Left lung (tissue), 10 donors: ENCODE measurements around the gene CYP4A11. TPM values are rescaled to one million over a fixed set of nuclear protein-coding genes. Genes with fewer than 3 reads are reported as not detected.
"Not testable (repeated sequence)": the region's sequence is repeated elsewhere in the genome, so short reads cannot be mapped to it uniquely, and the experiment has no call there.

Source experiments
- ATAC-seq: fragments of 200-7000 bp; cut with Tn5 transposase; one replicate; pipeline ENCODE4 v1.9.1; 2020; ENCODE audit warnings: moderate library complexity
- DNase-seq, 4 donors: peaks; one replicate each; pipeline ENCODE4 v3.0.0-alpha.2; 2013 to 2020
- H3K27ac ChIP-seq, 2 donors: fragments of 200-600 bp; sonication (generic) in 1 of 2; one replicate each; pipeline versions ENCODE4 v1.5.0 to v1.8.0; 2020 to 2021
- H3K27me3 ChIP-seq, 2 donors: fragments of 200-600 bp; sonication (generic) in 1 of 2; one replicate each; pipeline versions ENCODE4 v1.5.0 to v1.8.0; 2020 to 2021
- H3K36me3 ChIP-seq, 2 donors: fragments of 200-600 bp; sonication (generic) in 1 of 2; one replicate each; pipeline versions ENCODE4 v1.5.0 to v1.8.0; 2020 to 2021
- H3K4me1 ChIP-seq, 2 donors: fragments of 200-600 bp; one replicate each; pipeline ENCODE4 v1.8.0; 2021
- H3K4me3 ChIP-seq, 2 donors: fragments of 200-600 bp; sonication (generic) in 1 of 2; one replicate each; pipeline versions ENCODE4 v1.5.0 to v1.8.0; 2020 to 2021; ENCODE audit warnings: mild to moderate bottlenecking in 1 of 2
- H3K9me3 ChIP-seq, 2 donors: fragments of 200-600 bp; sonication (generic) in 1 of 2; one replicate each; pipeline versions ENCODE4 v1.5.0 to v1.8.0; 2020 to 2021
- intact Hi-C, 2 donors: fragments of 100-400 bp; cut with DNase I; formaldehyde crosslinking; loops; one replicate each; pipeline versions ENCODE4 v1.11.2 to v1.14.2; 2022
- polyA plus RNA-seq, 6 donors: library from polyadenylated mRNA; unstranded; fragments of 120-200 nt; gene quantifications; one replicate each; pipeline ENCODE4 v1.2.1, GENCODE V29; 2013; ENCODE audit not compliant: insufficient read length in 6 of 6
- total RNA-seq, 2 donors: library from RNA; stranded (reverse); fragmentation: NEBNext Ultra II Directional; extraction: Animal tissue kit (Norgen Biotek cat#: 25700); gene quantifications; one replicate each; pipeline ENCODE4 v1.2.1, GENCODE V29; 2021
- TF ChIP-seq, protein P1 (sequence below), 2 donors: fragments of 200-600 bp; sonication (generic) in 1 of 2; IDR thresholded peaks; one replicate each; pipeline versions ENCODE4 v1.5.0 to v1.8.0; 2021; ENCODE audit warnings: antibody characterized with exemption in 2 of 2
- donor health status: DM: no; HTN: yes; CAD: no.
- donor health status: DM: no; HTN: no; CAD: no.

Gene CYP4A11
- total and polyA plus RNA-seq, 8 donors: 0.20 to 0.62 (median 0.59) TPM; not detected in 3

DNA sequence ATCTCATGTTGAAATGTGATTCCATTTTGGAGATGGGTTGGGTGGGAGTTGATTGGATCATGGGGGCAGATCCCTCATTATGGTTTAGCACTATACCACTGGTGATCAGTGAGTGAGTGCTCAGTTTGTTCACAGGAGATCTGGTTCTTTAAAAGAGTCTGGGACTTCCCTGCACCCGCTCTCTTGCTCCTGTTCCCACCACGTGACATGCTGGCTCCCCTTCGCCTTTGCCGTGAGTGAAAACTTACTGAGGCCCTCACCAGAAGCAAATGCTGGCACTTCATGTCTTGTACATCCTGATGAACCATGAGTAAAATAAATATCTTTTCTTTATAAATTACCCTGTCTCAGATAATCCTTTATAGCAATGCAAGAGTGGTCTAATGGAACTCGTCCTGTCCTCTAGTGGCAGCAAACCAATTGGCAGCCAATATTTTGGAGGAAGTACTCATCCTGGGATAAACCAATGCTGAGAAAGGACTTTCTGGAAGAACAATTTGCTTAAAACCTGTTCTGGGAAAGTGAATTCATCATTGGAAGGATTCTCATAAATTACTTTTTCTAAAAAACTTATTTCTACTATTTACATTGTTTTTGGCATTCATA is 27.8 kb upstream of the CYP4A11 start:
- Histone ChIP-seq H3K4me1 (no peaks in the 10 kb centered on the region), H3K27me3 (no peaks in the 10 kb centered on the region), H3K36me3 (no peaks in the 10 kb centered on the region), H3K4me3 (no peak overlapping the region), H3K9me3 (no peaks in the 10 kb centered on the region), H3K27ac (no peak overlapping the region)
- intact Hi-C loops: no loop called here
- DNase-seq (no peak), ATAC-seq (no peak)
- TF ChIP-seq, protein P1, sequence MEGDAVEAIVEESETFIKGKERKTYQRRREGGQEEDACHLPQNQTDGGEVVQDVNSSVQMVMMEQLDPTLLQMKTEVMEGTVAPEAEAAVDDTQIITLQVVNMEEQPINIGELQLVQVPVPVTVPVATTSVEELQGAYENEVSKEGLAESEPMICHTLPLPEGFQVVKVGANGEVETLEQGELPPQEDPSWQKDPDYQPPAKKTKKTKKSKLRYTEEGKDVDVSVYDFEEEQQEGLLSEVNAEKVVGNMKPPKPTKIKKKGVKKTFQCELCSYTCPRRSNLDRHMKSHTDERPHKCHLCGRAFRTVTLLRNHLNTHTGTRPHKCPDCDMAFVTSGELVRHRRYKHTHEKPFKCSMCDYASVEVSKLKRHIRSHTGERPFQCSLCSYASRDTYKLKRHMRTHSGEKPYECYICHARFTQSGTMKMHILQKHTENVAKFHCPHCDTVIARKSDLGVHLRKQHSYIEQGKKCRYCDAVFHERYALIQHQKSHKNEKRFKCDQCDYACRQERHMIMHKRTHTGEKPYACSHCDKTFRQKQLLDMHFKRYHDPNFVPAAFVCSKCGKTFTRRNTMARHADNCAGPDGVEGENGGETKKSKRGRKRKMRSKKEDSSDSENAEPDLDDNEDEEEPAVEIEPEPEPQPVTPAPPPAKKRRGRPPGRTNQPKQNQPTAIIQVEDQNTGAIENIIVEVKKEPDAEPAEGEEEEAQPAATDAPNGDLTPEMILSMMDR (IDR thresholded peaks at IDR 0.05): no peak

- H3K27ac ChIP-seq, H3K4me3 ChIP-seq, ATAC-seq, intact Hi-C loops, H3K36me3 ChIP-seq, H3K9me3 ChIP-seq, H3K4me1 ChIP-seq, DNase-seq, H3K27me3 ChIP-seq: not testable (repeated sequence)
Observed at GRCh38 chr1:46962272-46962671, 21.0 kb upstream of the CYP4A11 start.

GRCh38 chr1:46961066-46961758 is 19.9 kb upstream of the CYP4A11 start:
- Histone ChIP-seq H3K27me3 (no peaks in the 10 kb centered on the region), H3K36me3 (no peaks in the 10 kb centered on the region), H3K9me3 (no peaks in the 10 kb centered on the region), H3K4me1 (no peaks in the 10 kb centered on the region), H3K4me3 (no peak overlapping the region), H3K27ac (no peak overlapping the region)
- no peak for ATAC-seq
- intact Hi-C loops: no loop called here
- TF ChIP-seq, protein P1 (IDR thresholded peaks at IDR 0.05): no peak
- DNase-seq: no peak

DNA sequence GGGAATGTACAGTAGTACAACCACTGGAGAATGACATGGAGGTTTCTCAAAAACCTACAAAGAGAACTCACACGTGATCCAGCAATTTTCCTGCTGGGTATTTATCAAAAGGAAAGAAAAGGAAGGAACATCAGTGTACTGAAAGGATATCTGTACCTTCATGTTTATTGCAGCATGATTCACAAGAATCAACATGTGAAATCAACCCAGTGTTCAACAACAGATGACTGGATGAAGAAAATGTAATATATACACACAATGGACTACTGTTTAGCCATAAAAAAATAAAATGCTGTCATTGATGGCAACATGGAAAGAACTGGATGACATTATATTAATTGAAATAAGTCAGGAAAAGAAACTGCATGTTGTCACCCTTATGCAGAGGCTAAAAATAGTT is 19.0 kb upstream of the CYP4A11 start:
- TF ChIP-seq, protein P1 (IDR thresholded peaks at IDR 0.05): no peak
- intact Hi-C loops: no loop called here
- H3K27ac ChIP-seq: no peak overlapping the region
- no peak for DNase-seq
- no peak overlapping the region for H3K4me3 ChIP-seq
- no peak for ATAC-seq
- no peaks in the 10 kb centered on the region for H3K27me3 ChIP-seq
- no peaks in the 10 kb centered on the region for H3K9me3 ChIP-seq
- no peaks in the 10 kb centered on the region for H3K36me3 ChIP-seq
- no peaks in the 10 kb centered on the region for H3K4me1 ChIP-seq

GRCh38 chr1:46955116-46955515 is 13.8 kb upstream of the CYP4A11 start:
- H3K27ac ChIP-seq, H3K9me3 ChIP-seq, H3K27me3 ChIP-seq, ATAC-seq, H3K4me1 ChIP-seq, DNase-seq, H3K4me3 ChIP-seq, intact Hi-C loops, H3K36me3 ChIP-seq: not testable (repeated sequence)

GRCh38 chr1:46953847-46954246 is 12.6 kb upstream of the CYP4A11 start:
- H3K4me1 ChIP-seq, H3K27me3 ChIP-seq, H3K4me3 ChIP-seq, ATAC-seq, H3K36me3 ChIP-seq, intact Hi-C loops, DNase-seq, H3K27ac ChIP-seq, H3K9me3 ChIP-seq: not testable (repeated sequence)

- intact Hi-C loops, H3K36me3 ChIP-seq: not testable (repeated sequence)
Observed at GRCh38 chr1:46949417-46949666, 8.1 kb upstream of the CYP4A11 start.

More at GRCh38 chr1:46949417-46949666, 8.1 kb upstream of the CYP4A11 start:
- not testable (repeated sequence) for H3K27me3 ChIP-seq, H3K4me3 ChIP-seq, ATAC-seq, H3K4me1 ChIP-seq, DNase-seq, H3K27ac ChIP-seq, H3K9me3 ChIP-seq
